ENCODE data around the gene MRAS.

MRAS gene

GRCh38 chr3:138344754-138345153 lies 3.6 kb upstream of the MRAS start:
- DNase-seq: no peak

DNA sequence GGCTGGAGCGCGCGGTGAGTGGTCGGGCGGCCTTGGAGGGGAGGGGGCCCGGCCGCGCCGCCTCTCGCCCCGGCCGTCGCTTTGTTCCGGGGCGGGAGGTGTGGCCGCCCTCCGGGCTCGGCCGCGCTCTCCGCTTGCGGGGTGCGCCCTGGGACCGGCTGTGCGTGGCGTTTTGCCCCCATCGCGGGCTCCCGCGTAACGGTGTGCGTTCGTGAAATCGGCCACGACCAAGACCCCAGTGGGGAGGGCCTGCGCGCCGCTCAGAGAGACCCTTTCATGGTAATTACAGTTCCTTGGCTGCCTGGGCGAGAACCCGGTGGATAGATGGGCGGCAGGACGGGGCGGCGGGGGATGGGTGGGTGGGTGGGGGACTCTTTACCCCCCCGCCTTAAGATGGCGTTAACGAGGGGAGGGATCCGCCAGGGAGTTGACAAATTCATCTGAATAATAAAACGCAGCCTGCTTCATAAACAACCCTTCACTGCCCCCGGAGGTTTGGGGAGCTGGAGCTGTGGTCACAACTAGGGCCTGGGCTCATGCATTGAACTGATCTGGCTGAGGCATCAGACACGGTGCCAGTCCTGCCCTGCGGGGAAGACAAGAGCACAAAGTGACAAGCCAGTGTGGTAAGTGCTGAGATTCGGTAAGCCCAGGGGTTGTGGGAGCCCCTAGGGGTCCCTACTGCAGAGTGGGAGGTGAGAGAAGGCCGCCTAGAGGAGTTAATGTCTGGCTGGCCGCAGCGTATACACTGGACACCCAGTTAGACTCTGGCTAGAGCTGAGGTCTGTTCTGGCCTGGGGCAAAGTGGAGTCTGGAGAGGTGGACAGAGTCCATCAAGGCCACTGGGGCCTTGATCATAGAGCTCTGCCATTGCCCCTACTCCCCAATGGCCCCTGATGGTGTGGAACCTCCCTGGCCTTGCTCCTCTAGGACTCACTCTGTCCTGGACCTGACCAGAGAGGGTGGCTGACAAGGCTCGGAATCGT lies 668 bp downstream of the MRAS start:
- DNase-seq: no peak

DNA sequence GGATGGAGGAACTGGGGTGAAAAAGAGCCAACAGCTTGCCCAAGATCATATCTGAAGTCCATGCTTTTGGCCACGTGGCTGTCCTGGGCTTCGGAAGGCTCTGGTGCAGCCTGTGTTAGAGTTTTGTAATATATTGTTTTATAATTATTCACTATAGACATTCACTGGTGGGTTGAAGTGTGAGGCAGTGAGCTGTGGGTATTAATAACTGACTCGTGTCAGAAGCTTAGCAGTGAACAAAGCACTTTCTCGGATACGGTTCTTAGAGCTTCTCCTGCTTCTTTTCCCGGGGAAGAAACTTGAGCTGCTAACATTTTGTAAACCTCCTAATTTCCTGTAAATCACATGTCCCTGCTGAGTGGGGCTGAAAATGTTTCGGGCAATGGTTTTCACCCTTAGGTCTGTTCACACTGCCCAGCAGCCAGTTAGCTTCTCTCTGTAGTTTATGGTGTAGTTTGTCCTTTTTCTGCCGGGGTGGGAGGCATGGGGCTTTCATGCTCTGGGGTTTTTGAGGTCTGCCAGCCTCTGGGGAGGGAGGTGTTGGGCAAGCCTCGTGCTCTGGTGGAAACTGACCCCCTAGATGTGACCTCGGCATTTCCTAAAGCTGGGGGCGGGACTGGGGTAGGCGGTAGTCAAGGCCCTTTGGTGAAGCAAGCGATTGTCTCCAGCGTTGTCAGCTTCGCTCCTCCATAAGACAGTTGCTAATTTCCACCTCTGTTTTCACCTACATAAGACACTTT lies 1.7 kb downstream of the MRAS start:
- DNase-seq: no peak

GRCh38 chr3:138351151-138351550 lies 2.8 kb downstream of the MRAS start:
- DNase-seq: no peak

DNA sequence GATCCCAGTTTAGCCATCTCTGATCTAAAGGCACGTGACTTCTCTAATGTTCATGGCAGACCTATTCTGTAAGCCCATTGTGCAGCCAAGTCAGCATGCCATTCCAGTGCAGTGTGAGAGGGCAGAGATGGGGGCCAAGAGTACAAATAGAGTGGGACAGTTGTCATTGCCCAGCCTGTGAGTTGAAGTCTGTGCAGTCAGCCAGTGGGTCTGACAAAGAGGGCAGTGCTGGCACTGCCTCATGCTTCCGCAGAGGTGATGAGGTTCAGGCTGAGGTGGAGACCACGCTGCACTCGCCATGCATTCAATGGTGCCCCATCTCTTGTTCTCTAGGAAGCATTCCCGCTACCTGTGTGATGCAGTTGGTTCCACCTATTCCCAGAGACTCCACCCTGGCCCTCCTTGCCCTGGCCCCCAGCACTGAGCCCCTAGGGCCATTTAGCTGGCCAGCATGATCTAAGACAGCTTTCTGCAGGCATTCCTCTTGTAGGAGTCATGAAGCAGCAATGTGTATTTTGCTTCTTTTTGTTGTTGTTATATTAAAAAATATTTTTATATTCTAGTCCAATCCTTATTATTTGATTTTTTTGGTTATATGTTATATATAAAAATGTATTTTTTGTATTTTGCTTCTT lies 3.7 kb downstream of the MRAS start:
- no peak for DNase-seq

GRCh38 chr3:138354376-138354775 lies 6.0 kb downstream of the MRAS start:
- no peak for DNase-seq

DNA sequence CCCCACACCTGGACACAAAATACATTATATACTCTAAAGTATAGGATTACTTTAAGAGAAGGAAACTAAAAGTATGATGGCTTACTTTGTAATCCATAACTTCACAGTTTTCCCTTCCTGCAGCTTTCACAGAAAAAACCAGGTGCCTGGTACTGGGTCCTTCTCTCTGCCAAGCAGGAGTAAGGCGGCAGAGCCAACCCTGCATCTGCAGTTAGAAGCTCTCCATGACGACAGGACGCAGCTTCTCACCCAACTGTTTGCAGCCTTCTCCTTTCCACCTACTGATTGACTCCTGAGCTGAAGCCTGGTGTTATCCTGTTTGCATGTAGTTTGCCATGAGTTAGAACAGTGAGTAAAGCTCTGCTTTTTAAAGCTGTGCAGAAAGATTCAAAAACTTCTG lies 6.7 kb downstream of the MRAS start:
- DNase-seq: no peak

- no peak for DNase-seq
These were observed 8.5 kb downstream of the MRAS start for GRCh38 chr3:138356730-138357405.

GRCh38 chr3:138359148-138359918 lies 11.0 kb downstream of the MRAS start:
- DNase-seq: no peak

- no peak for DNase-seq
These were observed 11.8 kb downstream of the MRAS start for GRCh38 chr3:138359919-138360868.

DNA sequence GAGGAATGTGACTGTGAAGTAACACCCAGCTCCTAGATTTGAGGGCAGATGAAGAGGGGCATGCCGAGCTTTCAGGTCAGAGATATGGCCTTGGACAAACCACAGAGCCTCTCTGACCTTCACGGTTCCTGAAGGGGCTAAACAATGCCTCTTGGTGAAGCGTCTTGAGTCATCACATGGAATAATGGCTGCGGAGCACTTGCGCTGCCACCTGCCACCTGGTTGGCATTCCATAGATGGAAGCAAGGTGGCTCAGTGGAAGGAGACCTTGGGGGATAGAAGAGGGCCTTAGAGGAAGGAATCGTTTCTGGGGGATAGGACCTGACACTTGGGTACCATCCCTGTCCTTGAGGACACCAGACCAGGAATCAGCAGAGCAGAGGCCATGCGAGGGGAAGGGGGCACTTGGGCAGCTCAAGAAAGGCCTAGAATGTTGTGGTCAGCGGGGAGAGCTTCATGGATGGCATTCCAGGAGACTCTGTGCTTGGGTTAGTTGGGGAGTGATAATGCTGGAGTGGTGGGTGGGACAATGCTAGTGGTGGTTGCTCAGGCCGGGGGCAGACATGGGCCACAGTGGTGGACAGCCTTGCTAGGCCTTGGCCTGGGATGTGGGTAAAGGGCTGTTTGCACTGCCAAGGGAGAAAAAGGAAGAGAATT lies 12.6 kb downstream of the MRAS start:
- no peak for DNase-seq

DNA sequence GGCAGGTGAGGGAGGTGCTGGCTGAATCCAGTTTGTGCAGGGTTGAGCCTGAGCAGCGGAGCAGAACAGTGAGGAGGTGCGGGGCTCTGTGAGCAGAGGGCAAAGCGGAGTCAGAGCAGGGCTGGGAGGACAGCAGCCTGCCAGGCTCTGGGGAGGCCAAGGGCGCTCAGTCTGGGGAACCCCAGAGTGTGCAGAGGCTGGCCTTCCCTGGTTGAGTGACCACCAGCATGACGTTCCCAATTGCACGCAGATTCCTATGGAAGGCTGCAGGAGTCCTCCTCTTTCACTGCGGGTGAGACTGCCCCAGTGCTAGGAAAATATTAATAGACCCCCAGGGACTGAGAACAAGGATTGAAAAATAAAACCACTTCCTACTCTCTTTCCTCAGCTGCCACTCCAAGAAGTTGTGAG lies 13.2 kb downstream of the MRAS start:
- no peak for DNase-seq

DNA sequence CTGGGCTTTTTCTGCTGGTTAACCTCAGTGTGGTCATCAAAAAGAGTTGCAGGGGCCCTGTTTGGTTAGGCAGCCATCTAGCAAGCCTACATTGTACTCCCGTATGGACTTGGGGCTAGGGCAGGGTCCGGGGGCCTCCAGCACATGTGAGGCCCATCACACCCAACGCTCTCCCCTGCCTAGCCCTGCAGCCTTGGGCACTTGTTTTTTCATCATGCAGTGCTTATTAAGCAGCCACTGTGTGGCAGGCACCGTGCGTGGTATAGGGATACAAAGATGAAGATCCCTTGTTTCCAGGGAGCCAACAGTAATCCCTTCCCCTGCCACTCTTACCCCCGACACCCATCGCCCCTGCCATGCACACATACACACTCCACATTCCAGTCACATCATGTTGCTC lies 14.2 kb downstream of the MRAS start:
- no peak for DNase-seq

GRCh38 chr3:138363322-138363721 lies 14.9 kb downstream of the MRAS start:
- no peak for DNase-seq

- DNase-seq: no peak
These were observed 16.2 kb downstream of the MRAS start for GRCh38 chr3:138364356-138365252.

GRCh38 chr3:138365253-138365555 lies 16.8 kb downstream of the MRAS start:
- DNase-seq: no peak

DNA sequence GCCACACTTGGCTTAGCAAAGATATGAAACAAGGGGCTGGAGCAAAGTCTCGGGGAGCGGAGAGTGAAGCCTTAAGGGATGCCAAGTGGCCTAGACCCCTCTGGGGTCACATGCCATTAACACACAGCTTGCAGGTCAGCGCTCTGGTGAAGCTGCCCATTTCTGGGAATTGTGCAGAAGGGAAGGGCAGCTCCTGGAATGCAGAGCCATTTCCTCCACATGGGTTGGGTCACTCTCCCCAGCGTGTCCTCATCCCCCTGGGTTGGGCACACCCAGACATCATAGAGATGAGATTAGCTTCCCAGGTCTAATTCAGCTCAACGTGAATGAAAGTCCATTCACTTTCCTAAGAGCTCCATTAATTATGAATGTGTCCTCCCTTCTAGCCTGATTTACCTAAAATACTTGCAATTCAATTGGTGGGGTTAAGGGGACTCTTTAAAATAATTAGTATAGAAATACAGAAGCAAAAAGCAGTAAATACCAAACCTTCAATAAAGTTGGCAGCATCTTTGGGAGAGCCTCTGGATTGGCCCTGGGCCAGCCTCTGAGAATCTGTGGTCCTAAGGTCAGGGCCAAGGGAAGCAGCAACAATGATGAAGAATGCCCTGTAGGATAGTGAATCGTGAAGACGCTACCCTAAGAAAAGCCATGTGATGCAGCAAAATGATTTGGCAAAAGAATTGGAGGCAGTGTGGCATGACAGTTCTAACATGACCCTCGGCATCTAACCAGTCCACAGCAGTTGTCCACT lies 17.8 kb downstream of the MRAS start:
- no peak for DNase-seq

GRCh38 chr3:138367326-138367850 lies 19.0 kb downstream of the MRAS start:
- DNase-seq: no peak

All from stimulated activated CD4-positive, alpha-beta T cell treated with anti-CD3 and anti-CD28 coated beads, Interleukin-1b, Interleukin-23, amount 100 ng/mL, for 48 hours (primary cell).